Activated T-helper 1 cell treated with anti-CD3 and anti-CD28 coated beads, Interleukin-12 subunit alpha, Interleukin-12 subunit beta, Interleukin-2, Interleukin-4 antibody, amounts not matched to agents 30 ng/mL and 10 ng/mL and 1 ng/mL, durations not matched to agents 14 hours and 24 hours and 36 hours (primary cell): Measurements from ENCODE around the gene LHPP. TPM values are rescaled to one million over a fixed set of nuclear protein-coding genes. Genes with fewer than 3 reads are reported as not detected.
"Not testable (repeated sequence)": the region's sequence is repeated elsewhere in the genome, so short reads cannot be mapped to it uniquely, and the experiment has no call there.

ENCODE experiments used
- DNase-seq: peaks from one replicate; pipeline ENCODE4 v3.0.0; 2021; ENCODE audit warnings: low spot score
- H3K27ac Mint-ChIP-seq: one replicate; pipeline ENCODE4 v1.8.0; 2021; ENCODE audit warnings: mild to moderate bottlenecking, mixed read lengths
- H3K27me3 Mint-ChIP-seq: one replicate; pipeline ENCODE4 v1.8.0; 2022; ENCODE audit warnings: mild to moderate bottlenecking, moderate library complexity, mixed read lengths; ENCODE audit not compliant: insufficient read depth
- H3K36me3 Mint-ChIP-seq: one replicate; pipeline ENCODE4 v1.8.0; 2021; ENCODE audit warnings: low read depth, mixed read lengths
- H3K4me1 Mint-ChIP-seq: one replicate; pipeline ENCODE4 v1.8.0; 2021; ENCODE audit warnings: low read depth, mixed read lengths
- H3K4me3 Mint-ChIP-seq: one replicate; pipeline ENCODE4 v1.8.0; 2021; ENCODE audit warnings: mild to moderate bottlenecking, moderate library complexity, mixed read lengths
- H3K9me3 Mint-ChIP-seq: one replicate; pipeline ENCODE4 v1.8.0; 2021; ENCODE audit warnings: mixed read lengths
- intact Hi-C: fragments of 100-400 bp; cut with micrococcal nuclease; formaldehyde crosslinking; loops from one replicate; pipeline ENCODE4 v1.15.1; 2024
- total RNA-seq: library from RNA; stranded (reverse); gene quantifications from 2 replicates; pipeline ENCODE4 v1.2.3, GENCODE V29; 2022

LHPP gene
- total RNA-seq, 1 donor from 2014 or later, result 5.0 TPM

GRCh38 chr10:124545351-124546054, 83.9 kb downstream of the LHPP start:
- DNase-seq, result no peak
- Mint-ChIP-seq H3K27me3 (peaks cover 16% of the 10 kb centered on the region), H3K4me3 (no peak overlapping the region), H3K36me3 (no peaks in the 10 kb centered on the region), H3K9me3 (no peaks in the 10 kb centered on the region), H3K27ac (no peak overlapping the region), H3K4me1 (no peaks in the 10 kb centered on the region)
- intact Hi-C loops, result no loop called here

- no peaks in the 10 kb centered on the region for H3K36me3 Mint-ChIP-seq
- intact Hi-C loops, result no loop called here
- peaks cover 16% of the 10 kb centered on the region for H3K27me3 Mint-ChIP-seq
- H3K4me3 Mint-ChIP-seq, result no peak overlapping the region
- no peaks in the 10 kb centered on the region for H3K4me1 Mint-ChIP-seq
- no peak for DNase-seq
- H3K9me3 Mint-ChIP-seq, result no peaks in the 10 kb centered on the region
- no peak overlapping the region for H3K27ac Mint-ChIP-seq
These were observed 84.4 kb downstream of the LHPP start for GRCh38 chr10:124546055-124546369.

- DNase-seq, result no peak
- Mint-ChIP-seq H3K4me1 (no peaks in the 10 kb centered on the region), H3K4me3 (no peak overlapping the region), H3K9me3 (no peaks in the 10 kb centered on the region), H3K27ac (no peak overlapping the region), H3K27me3 (peaks cover 16% of the 10 kb centered on the region), H3K36me3 (no peaks in the 10 kb centered on the region)
- intact Hi-C loops, result no loop called here
These were observed 85.5 kb downstream of the LHPP start for GRCh38 chr10:124546957-124547646.

GRCh38 chr10:124547647-124548168, 86.1 kb downstream of the LHPP start:
- Mint-ChIP-seq H3K4me3 (no peak overlapping the region), H3K36me3 (no peaks in the 10 kb centered on the region), H3K9me3 (no peaks in the 10 kb centered on the region), H3K27ac (no peak overlapping the region), H3K27me3 (peaks cover 16% of the 10 kb centered on the region), H3K4me1 (no peaks in the 10 kb centered on the region)
- no peak for DNase-seq
- intact Hi-C loops, result no loop called here

- DNase-seq, H3K4me1 Mint-ChIP-seq, H3K4me3 Mint-ChIP-seq, intact Hi-C loops, H3K36me3 Mint-ChIP-seq, H3K27ac Mint-ChIP-seq, H3K9me3 Mint-ChIP-seq: not testable (repeated sequence)
- H3K27me3 Mint-ChIP-seq, result peaks cover 16% of the 10 kb centered on the region
These were observed 87.5 kb downstream of the LHPP start for GRCh38 chr10:124549171-124549570.

GRCh38 chr10:124550293-124551034, 88.8 kb downstream of the LHPP start:
- Mint-ChIP-seq H3K4me3 (no peak overlapping the region), H3K27me3 (peaks cover 12% of the 10 kb centered on the region), H3K36me3 (no peaks in the 10 kb centered on the region), H3K4me1 (no peaks in the 10 kb centered on the region), H3K9me3 (no peaks in the 10 kb centered on the region), H3K27ac (no peak overlapping the region)
- intact Hi-C loops, result no loop called here
- no peak for DNase-seq

GRCh38 chr10:124551097-124551496, 89.5 kb downstream of the LHPP start:
- intact Hi-C loops, result no loop called here
- H3K27ac Mint-ChIP-seq, result no peak overlapping the region
- H3K4me3 Mint-ChIP-seq, result no peak overlapping the region
- no peaks in the 10 kb centered on the region for H3K36me3 Mint-ChIP-seq
- H3K9me3 Mint-ChIP-seq, result no peaks in the 10 kb centered on the region
- H3K4me1 Mint-ChIP-seq, result no peaks in the 10 kb centered on the region
- DNase-seq, result no peak
- H3K27me3 Mint-ChIP-seq, result peaks cover 9% of the 10 kb centered on the region

- Mint-ChIP-seq H3K27ac (no peak overlapping the region), H3K4me1 (no peaks in the 10 kb centered on the region), H3K36me3 (no peaks in the 10 kb centered on the region), H3K4me3 (no peak overlapping the region), H3K9me3 (no peaks in the 10 kb centered on the region), H3K27me3 (peaks cover 3% of the 10 kb centered on the region)
- DNase-seq, result no peak
- intact Hi-C loops, result no loop called here
These were observed 90.1 kb downstream of the LHPP start for GRCh38 chr10:124551755-124552154.

- Mint-ChIP-seq H3K9me3 (no peaks in the 10 kb centered on the region), H3K27ac (no peak overlapping the region), H3K4me3 (no peak overlapping the region), H3K4me1 (no peaks in the 10 kb centered on the region), H3K36me3 (no peaks in the 10 kb centered on the region), H3K27me3 (no peaks in the 10 kb centered on the region)
- intact Hi-C loops, result no loop called here
- DNase-seq, result no peak
These were observed 91.2 kb downstream of the LHPP start for GRCh38 chr10:124552691-124553276.

GRCh38 chr10:124554085-124554858, 92.6 kb downstream of the LHPP start:
- no peak overlapping the region for H3K27ac Mint-ChIP-seq
- intact Hi-C loops, result no loop called here
- H3K36me3 Mint-ChIP-seq, result no peaks in the 10 kb centered on the region
- no peaks in the 10 kb centered on the region for H3K9me3 Mint-ChIP-seq
- H3K27me3 Mint-ChIP-seq, result no peaks in the 10 kb centered on the region
- no peak for DNase-seq
- H3K4me3 Mint-ChIP-seq, result no peak overlapping the region
- no peaks in the 10 kb centered on the region for H3K4me1 Mint-ChIP-seq

- no peak overlapping the region for H3K27ac Mint-ChIP-seq
- H3K4me1 Mint-ChIP-seq, result no peaks in the 10 kb centered on the region
These were observed 95.5 kb downstream of the LHPP start for GRCh38 chr10:124557167-124557566.

GRCh38 chr10:124557648-124558338, 96.2 kb downstream of the LHPP start:
- DNase-seq, result no peak
- H3K4me1 Mint-ChIP-seq, result no peaks in the 10 kb centered on the region
- H3K27me3 Mint-ChIP-seq, result peaks cover 2% of the 10 kb centered on the region
- H3K9me3 Mint-ChIP-seq, result peaks cover 3% of the 10 kb centered on the region
- no peak overlapping the region for H3K27ac Mint-ChIP-seq
- intact Hi-C loops, result no loop called here
- no peaks in the 10 kb centered on the region for H3K36me3 Mint-ChIP-seq
- no peak overlapping the region for H3K4me3 Mint-ChIP-seq

More at GRCh38 chr10:124557167-124557566, 95.5 kb downstream of the LHPP start:
- DNase-seq, result no peak
- Mint-ChIP-seq H3K36me3 (no peaks in the 10 kb centered on the region), H3K27me3 (no peaks in the 10 kb centered on the region), H3K4me3 (no peak overlapping the region), H3K9me3 (peaks cover 3% of the 10 kb centered on the region)
- intact Hi-C loops, result no loop called here
